Measurements from ENCODE around the gene GCSAML.
"Not testable (repeated sequence)": the region's sequence is repeated elsewhere in the genome, so short reads cannot be mapped to it uniquely, and the experiment has no call there.

Gene GCSAML

DNA sequence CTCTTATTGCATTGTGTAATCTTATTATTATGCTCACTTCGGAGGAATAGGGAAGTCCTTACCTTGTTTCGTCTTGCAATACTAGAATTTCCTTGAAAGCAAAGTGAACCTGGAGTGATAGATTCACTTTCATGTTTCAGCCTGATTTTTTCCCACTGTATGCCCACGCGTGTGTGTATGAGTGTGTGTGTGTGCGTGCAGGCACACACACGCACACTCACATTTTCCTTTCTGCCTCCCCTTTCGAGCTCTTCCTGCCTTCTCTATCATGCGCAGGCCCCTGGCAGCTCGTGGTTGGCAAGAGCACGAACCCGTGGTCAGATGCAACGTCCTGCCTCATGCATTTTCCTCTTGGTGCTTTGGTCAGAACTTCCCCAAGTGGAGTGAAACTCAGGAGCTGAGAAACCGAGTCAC is at the start of gene GCSAML:
TSS of gene GCSAML (plus strand) at position 366 of the 414 bp plus-strand sequence. CDS start 58 bp downstream, outside the sequence.
- Histone ChIP-seq H3K27ac (ENCODE audit: low read depth, low read length) (no peak within 1 kb of the TSS), H3K27me3 (ENCODE audit: control insufficient read depth, insufficient read depth, low read length) (no peaks in the 10 kb centered on the region), H3K36me3 (ENCODE audit: control insufficient read depth, insufficient read depth, low read length) (no peaks in the 10 kb centered on the region), H3K4me1 (ENCODE audit: control insufficient read depth, insufficient read depth, low read length) (no peaks in the 10 kb centered on the region), H3K4me3 (ENCODE audit: low read length) (no peak within 1 kb of the TSS), H3K9ac (ENCODE audit: low read length) (no peak within 1 kb of the TSS)

DNA sequence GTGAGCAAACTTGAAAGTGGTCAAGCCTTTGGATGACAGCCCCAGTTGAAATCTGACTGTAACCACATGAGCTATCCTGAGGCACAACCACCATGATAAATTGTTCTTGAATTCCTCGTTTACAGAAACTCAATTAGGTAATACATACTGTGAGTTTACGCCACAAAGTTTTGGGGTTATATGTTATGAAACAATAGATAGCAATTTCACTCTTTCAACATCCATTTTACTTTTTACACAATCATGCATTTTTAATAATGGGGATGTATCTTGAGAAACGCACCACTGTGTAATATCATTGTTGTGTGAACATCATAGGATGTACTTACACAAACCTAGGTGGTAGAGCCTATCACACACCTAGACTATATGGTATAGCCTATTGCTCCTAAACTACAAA is 48.1 kb upstream of the GCSAML start:
- H3K27me3 ChIP-seq (ENCODE audit: control insufficient read depth, insufficient read depth, low read length) = no peaks in the 10 kb centered on the region
- no peak overlapping the region for H3K9ac ChIP-seq (ENCODE audit: low read length)
- H3K27ac ChIP-seq (ENCODE audit: low read depth, low read length) = no peak overlapping the region
- H3K36me3 ChIP-seq (ENCODE audit: control insufficient read depth, insufficient read depth, low read length) = no peaks in the 10 kb centered on the region
- no peaks in the 10 kb centered on the region for H3K4me1 ChIP-seq (ENCODE audit: control insufficient read depth, insufficient read depth, low read length)
- H3K4me3 ChIP-seq (ENCODE audit: low read length) = no peak overlapping the region

DNA sequence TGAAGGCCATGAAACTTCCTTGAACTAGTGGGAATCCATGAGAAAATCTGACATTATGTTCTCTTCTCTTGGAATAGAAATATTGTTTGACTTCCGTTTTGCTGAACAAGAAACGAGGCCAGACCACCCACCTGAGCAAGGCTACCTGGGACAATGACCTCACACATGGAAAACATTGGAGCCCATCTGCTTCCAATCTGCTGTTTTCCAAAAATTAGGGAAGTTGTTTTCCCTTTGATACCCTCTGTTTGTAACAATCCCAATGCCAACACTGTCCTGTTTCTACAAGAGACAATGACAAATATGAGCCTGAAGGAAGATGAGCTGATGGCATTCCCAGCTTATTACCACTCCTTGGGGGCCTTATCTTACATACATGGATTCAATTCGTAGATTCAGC is 42.1 kb upstream of the GCSAML start:
- Histone ChIP-seq H3K27ac (ENCODE audit: low read depth, low read length) (no peak overlapping the region), H3K4me1 (ENCODE audit: control insufficient read depth, insufficient read depth, low read length) (no peaks in the 10 kb centered on the region), H3K9ac (ENCODE audit: low read length) (no peak overlapping the region), H3K27me3 (ENCODE audit: control insufficient read depth, insufficient read depth, low read length) (no peaks in the 10 kb centered on the region), H3K4me3 (ENCODE audit: low read length) (no peak overlapping the region), H3K36me3 (ENCODE audit: control insufficient read depth, insufficient read depth, low read length) (no peaks in the 10 kb centered on the region)

DNA sequence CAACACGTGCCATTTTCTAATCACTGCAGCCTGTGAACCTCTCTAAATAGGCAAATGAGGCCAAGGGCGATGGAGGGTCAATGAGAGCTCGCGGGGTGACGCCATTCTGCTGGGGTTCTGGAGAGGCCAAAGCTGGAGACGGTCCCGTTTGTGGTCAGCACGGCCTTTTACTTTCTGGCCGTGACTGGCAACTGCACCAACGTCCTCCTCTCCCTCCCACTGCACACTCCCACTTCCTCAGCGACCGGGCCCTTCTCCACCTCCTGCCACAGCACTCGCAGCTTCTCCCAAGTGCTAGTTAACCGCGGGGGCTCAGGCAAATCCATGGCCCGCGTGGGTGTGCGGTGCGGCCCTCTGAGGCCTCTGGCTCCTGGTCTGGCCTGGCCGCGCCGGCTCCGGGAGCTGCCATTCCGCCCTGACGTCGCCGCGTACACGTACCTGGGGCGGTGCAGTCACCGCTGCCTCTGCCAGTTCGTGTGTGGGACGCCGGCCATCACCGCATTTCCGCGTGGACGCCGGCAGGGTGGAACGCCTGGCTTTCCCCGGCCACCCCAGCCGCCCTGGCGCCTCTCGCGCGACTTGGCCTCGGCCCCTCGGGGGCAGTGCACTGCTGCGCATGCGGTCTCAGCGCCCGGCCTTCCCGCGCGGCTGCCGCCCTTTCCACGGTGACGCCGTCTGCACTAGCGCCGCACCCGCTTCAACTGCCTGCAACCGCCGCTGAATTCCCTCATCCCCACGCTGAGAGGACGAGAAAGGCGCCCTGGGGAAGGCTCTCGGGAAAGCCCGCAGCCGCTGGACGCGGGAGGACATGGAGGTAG is 30.9 kb upstream of the GCSAML start:
- Histone ChIP-seq H3K4me1 (ENCODE audit: control insufficient read depth, insufficient read depth, low read length) (no peaks in the 10 kb centered on the region), H3K36me3 (ENCODE audit: control insufficient read depth, insufficient read depth, low read length) (no peaks in the 10 kb centered on the region), H3K9ac (ENCODE audit: low read length) (no peak overlapping the region), H3K4me3 (ENCODE audit: low read length) (no peak overlapping the region), H3K27ac (ENCODE audit: low read depth, low read length) (no peak overlapping the region), H3K27me3 (ENCODE audit: control insufficient read depth, insufficient read depth, low read length) (no peaks in the 10 kb centered on the region)

DNA sequence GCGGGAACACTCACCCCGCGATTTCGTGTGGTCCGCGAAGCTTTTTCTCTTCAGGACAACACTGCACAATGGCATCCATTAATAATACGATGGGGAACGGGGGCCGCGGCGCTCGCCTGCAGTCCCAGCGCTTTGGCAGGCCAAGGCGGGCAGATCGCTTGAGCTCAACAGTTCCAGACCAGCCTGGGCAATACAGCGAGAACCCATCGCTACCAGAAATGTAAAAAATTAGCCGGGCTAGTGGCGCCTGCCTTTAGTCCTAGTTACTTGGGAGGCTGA is 30.4 kb upstream of the GCSAML start:
- Histone ChIP-seq H3K9ac (ENCODE audit: low read length) (no peak overlapping the region), H3K36me3 (ENCODE audit: control insufficient read depth, insufficient read depth, low read length) (no peaks in the 10 kb centered on the region), H3K4me3 (ENCODE audit: low read length) (no peak overlapping the region), H3K27me3 (ENCODE audit: control insufficient read depth, insufficient read depth, low read length) (no peaks in the 10 kb centered on the region), H3K4me1 (ENCODE audit: control insufficient read depth, insufficient read depth, low read length) (no peaks in the 10 kb centered on the region), H3K27ac (ENCODE audit: low read depth, low read length) (no peak overlapping the region)

DNA sequence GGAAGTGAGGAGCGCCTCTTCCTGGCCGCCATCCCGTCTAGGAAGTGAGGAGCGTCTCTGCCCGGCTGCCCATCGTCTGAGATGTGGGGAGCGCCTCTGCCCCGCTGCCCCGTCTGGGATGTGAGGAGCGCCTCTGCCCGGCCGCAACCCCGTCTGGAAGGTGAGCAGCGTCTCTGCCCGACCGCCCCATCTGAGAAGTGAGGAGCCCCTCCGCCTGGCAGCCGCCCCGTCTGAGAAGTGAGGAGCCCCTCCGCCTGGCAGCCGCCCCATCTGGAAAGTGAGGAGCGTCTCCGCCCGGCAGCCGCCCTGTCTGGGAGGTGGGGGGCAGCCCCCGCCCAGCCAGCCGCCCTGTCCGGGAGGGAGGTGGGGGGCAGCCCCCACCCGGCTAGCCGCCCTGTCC is 27.0 kb upstream of the GCSAML start:
- not testable (repeated sequence) for H3K27me3 ChIP-seq (ENCODE audit: control insufficient read depth, insufficient read depth, low read length); H3K9ac ChIP-seq (ENCODE audit: low read length); H3K4me3 ChIP-seq (ENCODE audit: low read length)

DNA sequence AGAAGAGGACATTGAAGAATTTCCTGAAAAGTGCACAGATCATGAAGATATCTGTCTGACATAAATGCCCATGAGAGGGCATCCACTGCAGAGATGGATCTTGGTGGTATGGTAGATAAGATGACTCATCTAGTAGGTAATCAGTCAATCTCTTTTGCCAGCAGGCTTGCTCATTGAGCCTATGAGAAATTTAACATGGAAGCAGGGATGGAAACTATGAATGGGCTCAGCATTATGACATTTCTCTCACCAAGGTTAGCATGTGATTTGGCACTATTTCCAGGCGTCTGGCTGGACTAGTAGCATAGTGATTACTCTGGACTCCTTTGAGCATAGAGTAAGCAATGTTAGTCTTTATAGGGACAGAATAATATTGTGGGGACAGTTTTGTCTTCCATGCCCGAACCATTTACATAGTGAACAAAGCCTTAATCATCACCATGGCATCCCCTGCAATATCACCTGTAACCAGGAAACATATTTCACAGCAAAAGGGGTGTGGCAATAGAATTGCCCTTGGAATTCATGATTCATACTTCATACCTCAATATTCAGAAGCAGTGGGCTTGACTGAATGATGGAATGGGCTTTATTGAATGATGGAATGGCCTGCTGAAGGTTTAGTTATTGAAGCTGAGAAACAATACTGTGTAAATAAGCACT is 20.0 kb upstream of the GCSAML start:
- no peaks in the 10 kb centered on the region for H3K4me1 ChIP-seq (ENCODE audit: control insufficient read depth, insufficient read depth, low read length)
- H3K9ac ChIP-seq (ENCODE audit: low read length) = no peak overlapping the region
- no peaks in the 10 kb centered on the region for H3K36me3 ChIP-seq (ENCODE audit: control insufficient read depth, insufficient read depth, low read length)
- no peak overlapping the region for H3K27ac ChIP-seq (ENCODE audit: low read depth, low read length)
- no peak overlapping the region for H3K4me3 ChIP-seq (ENCODE audit: low read length)
- peaks cover 3% of the 10 kb centered on the region for H3K27me3 ChIP-seq (ENCODE audit: control insufficient read depth, insufficient read depth, low read length)

More for the DNA sequence above, 27.0 kb upstream of the GCSAML start:
- H3K36me3 ChIP-seq (ENCODE audit: control insufficient read depth, insufficient read depth, low read length); H3K27ac ChIP-seq (ENCODE audit: low read depth, low read length); H3K4me1 ChIP-seq (ENCODE audit: control insufficient read depth, insufficient read depth, low read length): not testable (repeated sequence)

DNA sequence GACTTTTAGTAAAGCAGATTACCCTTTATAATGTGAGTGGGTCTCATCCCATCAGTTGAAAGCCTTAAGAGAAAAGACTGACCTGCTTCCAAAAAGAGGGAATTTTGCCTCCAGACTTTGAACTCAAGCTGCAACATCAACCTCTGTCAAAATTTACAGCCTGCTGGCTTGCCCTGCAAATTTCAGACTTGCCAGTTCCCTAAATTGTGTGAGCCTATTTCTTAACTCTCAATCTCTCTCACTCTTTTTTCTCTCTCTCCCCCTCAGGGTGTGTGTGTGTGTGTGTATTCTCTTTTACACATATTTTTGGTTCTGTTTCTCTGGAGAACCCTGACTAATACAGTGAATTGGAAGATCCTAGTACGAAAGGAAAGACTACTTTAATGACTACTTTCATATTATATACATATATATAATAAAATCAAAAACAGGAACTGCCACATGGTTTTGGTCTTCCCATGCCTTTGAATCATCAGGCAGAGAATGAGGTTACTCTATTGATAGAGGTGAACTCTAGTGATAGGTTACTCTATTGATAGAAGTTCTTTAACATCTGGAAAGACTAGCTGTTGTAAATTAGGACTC is 19.1 kb upstream of the GCSAML start:
- no peak overlapping the region for H3K4me3 ChIP-seq (ENCODE audit: low read length)
- no peaks in the 10 kb centered on the region for H3K4me1 ChIP-seq (ENCODE audit: control insufficient read depth, insufficient read depth, low read length)
- H3K36me3 ChIP-seq (ENCODE audit: control insufficient read depth, insufficient read depth, low read length) = no peaks in the 10 kb centered on the region
- H3K9ac ChIP-seq (ENCODE audit: low read length) = no peak overlapping the region
- H3K27ac ChIP-seq (ENCODE audit: low read depth, low read length) = no peak overlapping the region
- H3K27me3 ChIP-seq (ENCODE audit: control insufficient read depth, insufficient read depth, low read length) = peaks cover 3% of the 10 kb centered on the region

DNA sequence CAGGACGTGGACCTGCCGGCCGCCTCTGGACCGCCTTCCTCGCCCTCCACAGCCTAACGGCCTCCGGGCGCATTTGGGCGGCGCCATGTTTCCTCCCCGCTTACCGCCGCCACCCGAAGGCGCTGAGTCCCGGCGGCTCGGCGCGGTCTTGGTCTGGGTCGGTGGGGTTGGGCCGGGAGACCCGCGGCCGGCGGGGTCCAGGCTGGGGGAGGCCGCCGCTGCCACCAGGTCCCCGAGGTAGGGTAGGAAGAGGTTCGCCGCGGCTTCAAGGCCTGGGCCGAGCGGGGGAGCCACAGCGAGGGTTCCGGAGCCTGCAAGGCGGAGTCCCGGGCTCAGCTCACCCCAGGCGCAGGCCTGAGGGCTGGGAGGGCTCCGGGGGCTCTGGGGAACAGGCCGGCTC is 18.1 kb upstream of the GCSAML start:
- H3K27ac ChIP-seq (ENCODE audit: low read depth, low read length) = no peak overlapping the region
- no peaks in the 10 kb centered on the region for H3K36me3 ChIP-seq (ENCODE audit: control insufficient read depth, insufficient read depth, low read length)
- H3K4me3 ChIP-seq (ENCODE audit: low read length) = no peak overlapping the region

DNA sequence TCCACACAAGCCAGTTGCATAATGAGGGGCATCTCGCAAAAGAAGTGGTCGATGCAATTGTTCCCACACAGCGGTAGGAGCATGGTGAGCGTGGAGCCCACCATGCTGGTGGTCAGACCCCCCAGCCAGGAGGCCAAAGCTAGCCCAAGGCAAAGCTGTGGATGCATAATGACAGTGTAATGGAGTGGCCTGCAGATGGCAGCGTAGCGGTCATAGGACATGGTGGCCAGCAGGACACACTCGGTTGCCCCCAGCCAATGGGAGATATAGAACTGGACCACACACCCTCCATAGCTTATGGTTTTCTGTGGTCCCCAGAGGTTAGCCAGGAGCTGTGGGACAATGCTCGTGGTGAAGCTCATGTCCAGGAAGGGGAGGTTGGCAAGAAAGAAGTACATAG is 17.0 kb upstream of the GCSAML start:
- Histone ChIP-seq H3K9ac (ENCODE audit: low read length) (no peak overlapping the region), H3K27ac (ENCODE audit: low read depth, low read length) (no peak overlapping the region), H3K36me3 (ENCODE audit: control insufficient read depth, insufficient read depth, low read length) (no peaks in the 10 kb centered on the region), H3K4me3 (ENCODE audit: low read length) (no peak overlapping the region), H3K27me3 (ENCODE audit: control insufficient read depth, insufficient read depth, low read length) (peaks cover 3% of the 10 kb centered on the region), H3K4me1 (ENCODE audit: control insufficient read depth, insufficient read depth, low read length) (no peaks in the 10 kb centered on the region)

More for the DNA sequence above, 18.1 kb upstream of the GCSAML start:
- Histone ChIP-seq H3K27me3 (ENCODE audit: control insufficient read depth, insufficient read depth, low read length) (peaks cover 3% of the 10 kb centered on the region), H3K9ac (ENCODE audit: low read length) (no peak overlapping the region), H3K4me1 (ENCODE audit: control insufficient read depth, insufficient read depth, low read length) (no peaks in the 10 kb centered on the region)

DNA sequence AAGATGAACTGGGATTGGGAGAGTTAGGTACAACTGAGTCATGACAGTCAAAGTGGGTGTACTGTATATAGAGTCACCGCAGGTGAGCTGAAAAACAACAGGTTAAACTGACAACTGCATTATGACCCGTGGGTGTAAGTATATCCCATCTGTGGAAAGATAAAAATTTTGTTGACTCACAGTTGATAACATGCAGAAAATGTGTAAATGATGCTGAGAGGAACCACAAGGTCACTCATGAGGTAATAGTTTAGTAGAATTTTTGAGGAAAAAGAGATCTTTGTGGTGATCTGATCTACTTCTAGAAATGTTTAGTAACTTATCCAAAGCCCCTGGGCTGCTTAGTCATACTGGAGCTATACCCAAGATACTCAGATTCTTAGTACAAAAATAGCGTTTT is 13.5 kb upstream of the GCSAML start:
- Histone ChIP-seq H3K27ac (ENCODE audit: low read depth, low read length) (no peak overlapping the region), H3K36me3 (ENCODE audit: control insufficient read depth, insufficient read depth, low read length) (no peaks in the 10 kb centered on the region), H3K4me3 (ENCODE audit: low read length) (no peak overlapping the region), H3K9ac (ENCODE audit: low read length) (no peak overlapping the region), H3K4me1 (ENCODE audit: control insufficient read depth, insufficient read depth, low read length) (no peaks in the 10 kb centered on the region), H3K27me3 (ENCODE audit: control insufficient read depth, insufficient read depth, low read length) (no peaks in the 10 kb centered on the region)

DNA sequence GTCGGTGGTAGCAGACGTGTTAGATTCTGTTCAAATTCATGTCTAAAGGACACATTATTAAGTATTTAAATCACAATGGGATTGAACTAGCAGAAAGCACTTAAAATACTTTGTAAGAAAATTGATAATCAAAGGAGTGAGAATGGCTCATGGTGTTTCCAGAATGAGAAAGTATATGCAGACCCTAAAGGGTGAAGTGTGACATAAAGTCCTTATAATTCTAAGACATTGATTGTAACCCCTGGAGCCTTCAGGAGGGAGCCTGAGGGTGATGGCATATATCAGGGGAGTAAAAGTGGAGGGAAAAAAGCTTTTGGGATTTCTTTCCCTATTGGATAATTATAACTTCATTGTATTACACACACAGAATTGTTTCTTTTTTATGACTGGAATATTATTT is 12.6 kb upstream of the GCSAML start, which contains the start of gene OR2C3:
TSS of gene OR2C3 (minus strand) at position 101 of the 400 bp plus-strand sequence. CDS start 3,929 bp downstream, outside the sequence.
- Histone ChIP-seq H3K9ac (ENCODE audit: low read length) (no peak within 1 kb of the TSS), H3K4me1 (ENCODE audit: control insufficient read depth, insufficient read depth, low read length) (no peaks in the 10 kb centered on the region), H3K36me3 (ENCODE audit: control insufficient read depth, insufficient read depth, low read length) (no peaks in the 10 kb centered on the region), H3K4me3 (ENCODE audit: low read length) (no peak within 1 kb of the TSS), H3K27ac (ENCODE audit: low read depth, low read length) (no peak within 1 kb of the TSS), H3K27me3 (ENCODE audit: control insufficient read depth, insufficient read depth, low read length) (no peaks in the 10 kb centered on the region)

Measured in rectal smooth muscle tissue (tissue), 1 donor.